ENCODE data around the gene PRKCH. TPM values are rescaled to one million over a fixed set of nuclear protein-coding genes. Genes with fewer than 3 reads are reported as not detected.

PRKCH gene
- total RNA-seq, 2 donors from 2014 or later = 7.2 to 8.6 TPM

- Mint-ChIP-seq H3K9me3 (no peaks in the 10 kb centered on the region), H3K4me3 (no peak overlapping the region), H3K27me3 (ENCODE audit: insufficient read depth) (peaks cover 2% of the 10 kb centered on the region), H3K36me3 (ENCODE audit: low read depth) (no peaks in the 10 kb centered on the region), H3K27ac (no peak overlapping the region), H3K4me1 (no peaks in the 10 kb centered on the region)
- no peak overlapping the region for H3K27ac ChIP-seq (ENCODE audit: low read depth, low read length)
- H3K4me1 ChIP-seq (ENCODE audit: control insufficient read depth, insufficient read depth, low read length) = no peaks in the 10 kb centered on the region
- no peak for TF ChIP-seq CTCF (conservative IDR thresholded peaks at IDR 0.05)
- no peak overlapping the region for H3K9ac ChIP-seq (ENCODE audit: extremely low read depth, low read length, poor library complexity, severe bottlenecking)
- H3K4me3 ChIP-seq (ENCODE audit: low read length) = no peak overlapping the region
- no peaks in the 10 kb centered on the region for H3K36me3 ChIP-seq (ENCODE audit: control insufficient read depth, insufficient read depth, low read length)
- no peaks in the 10 kb centered on the region for H3K27me3 ChIP-seq (ENCODE audit: control insufficient read depth, insufficient read depth, low read length, poor library complexity, severe bottlenecking)
- H3K9me3 ChIP-seq (ENCODE audit: control insufficient read depth, low read length) = no peaks in the 10 kb centered on the region
- WGBS, 2 experiments (ENCODE audit: insufficient coverage in 1 of 2, insufficient read length in 1 of 2) = 84 to 94% methylated on average over 2 of the region's 2 CpGs
- DNase-seq = no peak
These were observed 154.8 kb downstream of the PRKCH start for GRCh38 chr14:61476105-61476753.

- WGBS, 2 experiments (ENCODE audit: insufficient coverage in 1 of 2, insufficient read length in 1 of 2) = 91 to 94% methylated on average over 4 to 6 of the region's 6 CpGs
- H3K27ac ChIP-seq (ENCODE audit: low read depth, low read length) = no peak overlapping the region
- H3K27ac Mint-ChIP-seq = no peak overlapping the region
- H3K4me3 ChIP-seq (ENCODE audit: low read length) = no peak overlapping the region
- no peaks in the 10 kb centered on the region for H3K4me1 Mint-ChIP-seq
- no peaks in the 10 kb centered on the region for H3K27me3 ChIP-seq (ENCODE audit: control insufficient read depth, insufficient read depth, low read length, poor library complexity, severe bottlenecking)
- H3K27me3 Mint-ChIP-seq (ENCODE audit: insufficient read depth) = peaks cover 2% of the 10 kb centered on the region
- no peaks in the 10 kb centered on the region for H3K9me3 ChIP-seq (ENCODE audit: control insufficient read depth, low read length)
- no peak for DNase-seq
- H3K4me1 ChIP-seq (ENCODE audit: control insufficient read depth, insufficient read depth, low read length) = no peaks in the 10 kb centered on the region
- no peak overlapping the region for H3K9ac ChIP-seq (ENCODE audit: extremely low read depth, low read length, poor library complexity, severe bottlenecking)
- no peak for TF ChIP-seq CTCF (conservative IDR thresholded peaks at IDR 0.05)
- no peak overlapping the region for H3K4me3 Mint-ChIP-seq
- H3K36me3 ChIP-seq (ENCODE audit: control insufficient read depth, insufficient read depth, low read length) = no peaks in the 10 kb centered on the region
- H3K9me3 Mint-ChIP-seq = no peaks in the 10 kb centered on the region
- H3K36me3 Mint-ChIP-seq (ENCODE audit: low read depth) = no peaks in the 10 kb centered on the region
These were observed 155.5 kb downstream of the PRKCH start for GRCh38 chr14:61476754-61477410.

- Mint-ChIP-seq H3K27ac (no peak overlapping the region), H3K9me3 (no peaks in the 10 kb centered on the region), H3K36me3 (ENCODE audit: low read depth) (no peaks in the 10 kb centered on the region), H3K4me3 (no peak overlapping the region), H3K4me1 (no peaks in the 10 kb centered on the region), H3K27me3 (ENCODE audit: insufficient read depth) (peaks cover 2% of the 10 kb centered on the region)
- H3K9ac ChIP-seq (ENCODE audit: extremely low read depth, low read length, poor library complexity, severe bottlenecking) = no peak overlapping the region
- no peak overlapping the region for H3K27ac ChIP-seq (ENCODE audit: low read depth, low read length)
- 90 to 92% methylated on average over 4 to 10 of the region's 10 CpGs for WGBS, 2 experiments (ENCODE audit: insufficient coverage in 1 of 2, insufficient read length in 1 of 2)
- H3K4me3 ChIP-seq (ENCODE audit: low read length) = no peak overlapping the region
- no peaks in the 10 kb centered on the region for H3K9me3 ChIP-seq (ENCODE audit: control insufficient read depth, low read length)
- H3K36me3 ChIP-seq (ENCODE audit: control insufficient read depth, insufficient read depth, low read length) = no peaks in the 10 kb centered on the region
- TF ChIP-seq CTCF (conservative IDR thresholded peaks at IDR 0.05) = no peak
- H3K27me3 ChIP-seq (ENCODE audit: control insufficient read depth, insufficient read depth, low read length, poor library complexity, severe bottlenecking) = no peaks in the 10 kb centered on the region
- DNase-seq = no peak
- H3K4me1 ChIP-seq (ENCODE audit: control insufficient read depth, insufficient read depth, low read length) = no peaks in the 10 kb centered on the region
These were observed 156.5 kb downstream of the PRKCH start for GRCh38 chr14:61477712-61478462.

Measured in endodermal cell (in vitro differentiated cells).